AML-193 (cell line): ENCODE measurements around the gene OCSTAMP.
A peak's percentile ranks its signal among the peaks of the same experiment; 100 is the strongest.

Source experiments
- DNase-seq, 2 experiments: peaks; one replicate each; lab custom pipeline; 2025; lab: John Stamatoyannopoulos, UW

OCSTAMP gene

GRCh38 chr20:46573234-46573633 is 22.8 kb upstream of the OCSTAMP start:
- no peak for DNase-seq

GRCh38 chr20:46572790-46573189 is 22.3 kb upstream of the OCSTAMP start:
- DNase-seq = no peak

- no peak for DNase-seq
Measured at GRCh38 chr20:46572153-46572552, 21.7 kb upstream of the OCSTAMP start.

- no peak for DNase-seq
Measured at GRCh38 chr20:46571418-46571817, 21.0 kb upstream of the OCSTAMP start.

- DNase-seq = no peak
Measured at GRCh38 chr20:46570956-46571355, 20.5 kb upstream of the OCSTAMP start.

GRCh38 chr20:46569961-46570360 is 19.5 kb upstream of the OCSTAMP start:
- DNase-seq = no peak

- no peak for DNase-seq
Measured at GRCh38 chr20:46568570-46569129, 18.2 kb upstream of the OCSTAMP start.

GRCh38 chr20:46566125-46566524 is 15.7 kb upstream of the OCSTAMP start:
- no peak for DNase-seq

GRCh38 chr20:46564241-46564957 is 13.9 kb upstream of the OCSTAMP start:
- DNase-seq = no peak

- no peak for DNase-seq
Measured at GRCh38 chr20:46563860-46564221, 13.4 kb upstream of the OCSTAMP start.

- DNase-seq = no peak
Measured at GRCh38 chr20:46563170-46563859, 12.9 kb upstream of the OCSTAMP start.

- peak; percentile 45 to 51 for DNase-seq
Measured at GRCh38 chr20:46562373-46563169, 12.1 kb upstream of the OCSTAMP start.

- DNase-seq = no peak
Measured at GRCh38 chr20:46562009-46562372, 11.5 kb upstream of the OCSTAMP start.

- DNase-seq = no peak
Measured at GRCh38 chr20:46559685-46560440, 9.4 kb upstream of the OCSTAMP start.

GRCh38 chr20:46559001-46559400 is 8.5 kb upstream of the OCSTAMP start:
- DNase-seq = no peak

- DNase-seq = no peak
Measured at GRCh38 chr20:46558511-46558959, 8.1 kb upstream of the OCSTAMP start.

GRCh38 chr20:46557231-46557956 is 6.9 kb upstream of the OCSTAMP start:
- DNase-seq = no peak

- no peak for DNase-seq
Measured at GRCh38 chr20:46555370-46555956, 5.0 kb upstream of the OCSTAMP start.

GRCh38 chr20:46554828-46555227 is 4.4 kb upstream of the OCSTAMP start:
- no peak for DNase-seq

- DNase-seq = no peak
Measured at GRCh38 chr20:46553926-46554325, 3.5 kb upstream of the OCSTAMP start.
